A549 treated with RU486 at 1 μM for 4 hours (cell line): ENCODE data around the gene PLAC9. TPM values are rescaled to one million over a fixed set of nuclear protein-coding genes. Genes with fewer than 3 reads are reported as not detected.

ENCODE experiments used
- total RNA-seq: library from RNA; stranded (reverse); fragments of 200-300 nt; extraction: Qiagen RNA extraction; gene quantifications from 5 replicates; pipeline ENCODE4 v1.2.3, GENCODE V29; 2022; ENCODE audit warnings: low read depth

Gene PLAC9
- 0.46 TPM in 1 of 5 replicates, not detected in the others for total RNA-seq

GRCh38 chr10:80132299-80133139, at the start of gene PLAC9:
PLAC9 (plus strand) TSS chr10:80132730; CDS start chr10:80132763, 33 bp downstream.

Other genes starting within 250 kb of the PLAC9 start
- 0.20 to 0.29 TPM (median 0.21 TPM) in 5 replicates for gene SFTPD, start 183.6 kb upstream of the PLAC9 start, total RNA-seq
- gene TMEM254, start 54.1 kb upstream of the PLAC9 start, total RNA-seq: 17.3 to 21.3 TPM (median 18.8 TPM) in 5 replicates
- 167 to 255 TPM (median 199 TPM) in 5 replicates for gene ANXA11, start 72.8 kb downstream of the PLAC9 start, total RNA-seq
- gene MAT1A, start 156.9 kb downstream of the PLAC9 start, total RNA-seq: 0.09 to 0.22 TPM in 2 of 5 replicates, not detected in the others
- gene DYDC1, start 224.0 kb downstream of the PLAC9 start, total RNA-seq: not detected in 5 replicates
- gene DYDC2, start 224.1 kb downstream of the PLAC9 start, total RNA-seq: 0.07 to 0.16 TPM (median 0.13 TPM) in 3 of 5 replicates, not detected in the others